GM18502 (cell line): Measurements from ENCODE around the gene C1orf94.
"Not testable (repeated sequence)": the region's sequence is repeated elsewhere in the genome, so short reads cannot be mapped to it uniquely, and the experiment has no call there.

Source experiments
- ATAC-seq: cut with Tn5 transposase; IDR thresholded peaks from one replicate; pipeline ENCODE4 v1.9.1; 2021; ENCODE audit warnings: mild to moderate bottlenecking; ENCODE audit not compliant: unreplicated experiment, poor library complexity

Gene C1orf94

GRCh38 chr1:34163792-34164731 lies 12.6 kb upstream of the C1orf94 start:
- ATAC-seq = no peak

GRCh38 chr1:34164771-34165391 lies 11.8 kb upstream of the C1orf94 start, which contains the start of gene CSMD2:
CSMD2 (minus strand) TSS chr1:34165230; CDS start chr1:34165097, 133 bp downstream.
- ATAC-seq = no peak

DNA sequence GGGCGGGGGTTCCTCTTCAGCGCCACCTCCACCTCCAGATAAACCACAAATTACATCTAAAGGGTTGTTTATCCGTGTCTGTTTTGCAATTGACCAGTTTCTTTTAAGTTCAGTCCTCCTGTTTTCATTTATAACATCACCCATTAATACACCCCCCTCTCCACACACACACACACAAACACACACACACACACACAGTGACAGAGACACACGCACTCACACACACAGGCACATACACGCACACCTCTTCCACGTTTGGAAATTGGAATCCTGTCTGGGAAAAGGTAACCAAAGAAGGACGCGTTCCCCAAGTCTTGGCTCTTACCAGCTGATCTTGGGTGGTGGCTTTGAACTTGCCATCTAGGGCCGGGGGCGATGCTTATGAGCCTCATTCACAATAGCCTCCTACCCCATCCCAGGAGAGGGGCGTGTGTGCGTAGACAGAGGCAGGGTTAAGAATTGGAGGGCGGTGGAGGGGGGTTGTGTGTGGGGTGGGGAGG lies 11.2 kb upstream of the C1orf94 start:
- ATAC-seq = no peak

- no peak for ATAC-seq
Measured at GRCh38 chr1:34166191-34166624, 10.5 kb upstream of the C1orf94 start.

- no peak for ATAC-seq
Measured at GRCh38 chr1:34166625-34167361, 9.9 kb upstream of the C1orf94 start.

GRCh38 chr1:34167389-34167788 lies 9.3 kb upstream of the C1orf94 start:
- no peak for ATAC-seq

DNA sequence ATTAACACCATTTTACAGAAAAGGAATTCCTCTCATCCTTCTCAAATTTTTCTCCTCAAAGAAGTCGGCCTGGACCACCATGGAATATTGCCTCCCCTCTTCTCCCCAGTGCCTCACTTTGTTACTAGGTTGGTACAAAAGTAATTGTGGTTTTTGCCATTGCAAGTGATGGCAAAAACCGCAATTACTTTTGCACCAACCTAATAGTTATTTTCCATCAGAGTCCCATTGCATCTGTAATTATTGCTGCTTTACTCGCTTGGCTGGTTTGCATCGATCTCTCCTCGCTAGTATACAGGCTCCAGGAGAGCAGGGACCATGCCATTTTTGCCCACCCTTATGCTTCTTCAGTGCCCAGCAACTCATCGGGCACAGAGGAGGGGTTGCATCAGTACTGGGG lies 963 bp upstream of the C1orf94 start:
- no peak for ATAC-seq

- no peak for ATAC-seq
Measured at GRCh38 chr1:34178072-34178471, 1.4 kb downstream of the C1orf94 start.

DNA sequence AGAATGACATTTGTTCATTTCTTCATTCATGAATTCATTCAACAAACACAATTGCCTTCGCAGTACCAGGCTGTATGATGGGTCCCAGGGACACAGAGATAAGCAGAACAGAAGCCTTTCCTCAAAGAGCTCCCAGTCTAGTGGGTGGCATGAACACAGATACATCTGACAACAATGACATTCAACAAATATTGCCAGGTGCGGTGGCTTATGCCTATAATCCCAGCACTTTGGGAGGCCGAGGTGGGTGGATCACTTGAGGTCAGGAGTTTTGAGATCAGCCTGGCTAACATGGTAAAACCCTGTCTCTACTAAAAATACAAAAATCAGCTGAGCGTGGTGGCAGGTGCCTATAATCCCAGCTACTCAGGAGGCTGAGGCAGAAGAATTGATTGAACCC lies 6.7 kb downstream of the C1orf94 start:
- not testable (repeated sequence) for ATAC-seq

DNA sequence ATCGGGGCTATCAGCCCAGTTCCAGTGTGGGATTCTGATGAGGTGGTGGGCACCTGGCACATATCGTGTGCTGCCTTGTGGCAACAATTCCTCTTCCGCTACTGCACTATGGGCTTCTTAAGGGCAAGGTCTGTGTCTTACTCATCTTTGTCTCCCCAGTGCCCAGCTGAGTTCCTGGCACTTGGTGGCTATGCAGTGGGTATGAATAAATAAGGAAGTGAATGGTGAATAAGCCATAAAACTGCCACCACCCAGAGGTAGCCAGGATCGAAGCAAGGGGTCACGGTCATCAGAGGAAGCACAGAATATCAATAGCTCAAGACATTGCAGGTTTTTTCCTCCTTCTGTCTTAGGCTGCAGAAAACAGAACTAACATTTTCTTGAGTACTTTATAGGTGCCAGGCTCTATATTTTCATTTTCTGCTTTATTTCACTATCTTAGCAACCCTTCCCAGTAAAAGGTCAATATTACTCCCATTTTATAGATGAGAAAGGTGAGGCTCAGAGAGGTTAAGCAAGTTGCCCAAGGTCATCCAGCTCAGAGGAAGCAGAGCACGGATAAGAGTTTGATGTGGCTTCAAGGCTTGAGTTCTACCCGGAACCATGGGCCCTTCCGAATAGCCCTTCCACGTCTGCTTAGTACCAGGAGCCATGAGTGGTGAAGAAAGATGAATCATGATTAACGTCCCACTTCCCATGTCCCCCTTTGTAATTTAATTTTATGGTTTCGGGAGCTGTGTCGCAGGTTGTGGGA lies 10.2 kb downstream of the C1orf94 start:
- ATAC-seq = no peak

GRCh38 chr1:34188418-34188817 lies 11.7 kb downstream of the C1orf94 start:
- ATAC-seq = no peak

DNA sequence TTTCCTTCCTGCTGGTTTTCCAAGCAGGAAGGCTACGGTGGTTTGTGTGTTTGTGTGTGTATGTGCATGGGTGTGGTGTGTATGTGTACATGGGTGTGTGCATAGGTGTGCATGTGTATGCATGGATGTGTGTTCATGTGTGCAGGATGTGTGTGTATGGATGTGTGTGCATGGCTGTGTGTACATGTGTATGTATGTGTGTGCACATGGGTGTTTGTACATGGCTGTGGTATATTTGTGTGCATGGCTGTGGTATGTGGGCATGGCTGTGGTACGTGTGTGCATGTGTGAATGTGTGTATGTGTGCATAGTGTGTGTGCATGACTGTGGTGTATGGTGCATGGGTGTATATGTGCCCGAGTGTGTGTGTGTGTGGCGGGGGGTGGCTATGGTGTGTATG lies 12.3 kb downstream of the C1orf94 start:
- no peak for ATAC-seq

DNA sequence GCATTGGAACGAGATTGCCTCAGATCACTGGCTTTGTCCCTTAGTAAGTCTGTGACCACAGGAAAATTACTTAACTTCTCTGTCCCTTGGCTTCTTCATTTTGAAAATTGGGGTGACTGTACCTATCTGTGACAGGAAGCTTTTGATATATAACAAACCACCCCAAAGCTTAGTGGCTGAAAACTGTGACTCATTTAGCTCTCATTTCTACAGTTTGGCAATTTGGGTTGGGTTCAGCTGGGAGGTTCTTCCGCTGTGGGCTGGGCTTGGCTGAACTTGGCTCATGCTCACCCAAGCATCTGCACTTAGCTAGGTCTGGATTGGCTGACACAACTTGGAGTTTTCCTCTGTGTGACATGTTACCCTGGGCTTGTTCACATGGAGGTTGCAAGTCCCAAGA lies 14.0 kb downstream of the C1orf94 start:
- ATAC-seq = no peak

DNA sequence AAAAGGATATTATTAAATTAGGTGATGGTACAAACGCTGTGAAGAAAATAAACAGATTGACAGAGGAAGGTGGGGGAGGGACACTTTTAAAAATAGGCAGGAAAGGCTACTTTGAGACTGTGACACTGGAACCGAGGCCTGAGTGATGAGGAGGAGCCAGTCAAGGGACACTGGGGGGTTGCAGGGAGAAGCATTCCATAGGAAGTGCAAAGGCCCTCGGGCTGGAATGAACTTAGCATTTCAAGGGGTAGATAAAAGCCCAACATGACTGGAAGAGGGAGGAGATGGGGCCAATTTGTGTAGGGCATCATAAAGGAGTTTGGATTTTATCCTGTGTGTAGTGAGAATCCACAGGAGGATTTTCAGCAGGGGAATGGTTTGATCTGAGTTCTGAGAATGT lies 15.9 kb downstream of the C1orf94 start:
- ATAC-seq = no peak

DNA sequence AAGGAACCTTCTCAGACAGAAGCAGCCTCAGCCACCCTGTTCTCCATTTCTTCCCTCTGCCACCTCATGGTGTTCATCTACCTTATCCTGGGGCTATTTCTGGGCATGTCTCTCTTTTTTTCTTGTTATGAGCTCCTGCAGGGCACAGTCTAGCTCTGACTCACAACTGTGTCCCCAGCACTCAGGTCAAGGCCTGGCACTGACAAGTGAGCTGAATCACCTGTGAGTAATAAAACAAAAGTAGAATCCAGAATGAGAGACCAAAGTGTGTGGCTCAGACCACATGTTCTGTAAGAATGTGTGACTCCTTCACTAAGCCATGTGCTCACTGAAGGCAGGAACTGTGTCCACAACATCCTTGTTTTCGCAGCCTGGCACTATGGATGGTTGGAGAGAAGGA lies 23.2 kb downstream of the C1orf94 start:
- no peak for ATAC-seq

DNA sequence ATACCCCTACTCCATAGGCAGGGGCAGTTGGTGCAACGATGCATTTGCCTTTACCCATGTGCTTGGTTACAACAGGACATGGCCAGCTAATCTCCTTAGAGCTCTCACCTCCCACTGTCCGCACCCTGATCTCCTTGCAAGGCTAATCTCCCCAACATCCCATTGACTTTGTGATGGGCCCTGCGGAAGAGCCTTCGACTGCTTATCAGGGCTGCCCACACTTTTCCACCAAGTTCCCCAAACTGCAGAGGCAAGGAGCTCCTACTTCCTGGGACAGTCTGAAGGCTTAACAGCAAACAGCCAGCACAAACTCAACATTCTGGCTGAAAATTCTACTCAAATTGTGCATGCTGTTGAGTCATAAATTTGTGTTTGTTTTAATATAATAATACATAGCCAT lies 36.0 kb downstream of the C1orf94 start:
- ATAC-seq = no peak

DNA sequence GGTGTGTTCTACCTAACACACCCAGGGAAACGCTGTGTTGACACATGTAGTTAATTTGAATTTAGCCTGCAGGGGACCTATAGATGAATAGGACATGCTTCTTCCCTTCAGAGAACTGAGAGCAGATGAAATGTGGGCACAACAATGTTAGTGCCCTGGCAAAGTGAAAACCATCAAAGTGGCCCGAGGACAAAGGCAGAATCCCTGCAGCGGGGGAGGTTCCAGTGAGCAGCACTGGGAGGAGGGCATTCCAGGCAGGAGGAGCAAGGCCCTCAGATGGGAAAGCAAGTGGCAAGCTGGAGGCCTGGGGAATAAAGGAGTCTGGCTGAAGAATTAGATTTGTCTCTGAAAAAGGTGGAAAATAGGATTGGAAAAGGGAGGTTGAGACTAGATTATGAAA lies 37.2 kb downstream of the C1orf94 start:
- ATAC-seq = no peak

DNA sequence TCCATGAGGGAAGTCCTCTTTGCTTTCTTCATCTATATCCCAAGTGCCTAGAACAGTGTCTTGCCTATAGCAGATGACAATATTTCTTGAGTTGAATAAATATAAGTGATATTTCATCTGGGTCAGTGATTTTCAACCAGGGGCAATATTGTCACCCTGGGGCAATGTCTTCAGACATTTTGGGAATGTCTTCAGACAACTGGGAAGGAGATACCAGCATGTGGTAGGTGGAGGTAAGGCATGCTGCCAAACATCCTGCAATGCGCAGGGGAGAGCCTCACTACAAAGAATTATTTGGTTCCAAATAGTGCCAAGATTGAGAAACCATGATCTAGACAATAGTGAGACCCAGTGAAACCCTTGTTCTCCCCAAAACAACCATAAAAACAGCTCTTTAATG lies 54.7 kb downstream of the C1orf94 start:
- no peak for ATAC-seq

DNA sequence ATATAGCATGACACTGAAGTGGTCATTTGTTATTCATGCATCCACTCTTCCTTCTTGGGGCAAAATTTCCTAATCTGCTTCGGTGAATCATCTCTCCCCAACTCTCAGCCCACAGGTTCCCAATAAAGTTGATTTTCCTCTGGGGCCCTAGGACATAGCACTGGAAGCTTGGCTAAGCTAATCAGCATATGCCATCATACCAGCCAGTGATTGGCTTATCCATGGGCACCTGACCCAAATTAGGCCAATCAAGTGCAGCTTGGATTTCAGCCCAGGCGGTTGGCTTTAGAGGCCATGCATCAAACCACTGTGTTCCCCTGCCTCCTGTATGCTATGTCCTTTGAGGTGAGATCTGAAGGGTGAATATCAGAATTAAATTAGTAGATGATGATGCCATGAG lies 58.9 kb downstream of the C1orf94 start:
- ATAC-seq = no peak

GRCh38 chr1:34236089-34236488 lies 59.4 kb downstream of the C1orf94 start:
- ATAC-seq = no peak
